ENCODE data around the gene RASSF5.
A peak's percentile ranks its signal among the peaks of the same experiment; 100 is the strongest.
"Not testable (repeated sequence)": the region's sequence is repeated elsewhere in the genome, so short reads cannot be mapped to it uniquely, and the experiment has no call there.

RASSF5 gene

GRCh38 chr1:206591226-206591625, 83.9 kb downstream of the RASSF5 start:
- no peak for DNase-seq

GRCh38 chr1:206591696-206592095, 84.4 kb downstream of the RASSF5 start:
- no peak for DNase-seq

GRCh38 chr1:206593351-206593925, 86.1 kb downstream of the RASSF5 start:
- DNase-seq = no peak

- DNase-seq = no peak
These were observed 88.4 kb downstream of the RASSF5 start for GRCh38 chr1:206595581-206596318.

GRCh38 chr1:206596319-206596666, 89.0 kb downstream of the RASSF5 start:
- DNase-seq = no peak

- DNase-seq = no peak
These were observed 93.2 kb downstream of the RASSF5 start for GRCh38 chr1:206600527-206600926.

- no peak for DNase-seq
These were observed 97.5 kb downstream of the RASSF5 start for GRCh38 chr1:206604861-206605260.

- no peak for DNase-seq
These were observed 99.5 kb downstream of the RASSF5 start for GRCh38 chr1:206606867-206607266.

- DNase-seq = no peak
These were observed 100.9 kb downstream of the RASSF5 start for GRCh38 chr1:206608108-206608698.

GRCh38 chr1:206609229-206609991, 102.1 kb downstream of the RASSF5 start:
- no peak for DNase-seq

GRCh38 chr1:206612129-206612876, 105.0 kb downstream of the RASSF5 start, which contains the start of gene EIF2D:
Gene EIF2D (minus strand): TSS chr1:206612465. CDS start chr1:206612342, 123 bp downstream.
- peak; percentile 96 for DNase-seq

GRCh38 chr1:206626396-206626795, 119.1 kb downstream of the RASSF5 start:
- not testable (repeated sequence) for DNase-seq

GRCh38 chr1:206628916-206629315, 121.6 kb downstream of the RASSF5 start:
- DNase-seq = no peak

GRCh38 chr1:206631085-206631509, 123.8 kb downstream of the RASSF5 start:
- peak; percentile 88 for DNase-seq

GRCh38 chr1:206633708-206634121, 126.4 kb downstream of the RASSF5 start:
- DNase-seq = no peak

GRCh38 chr1:206634365-206635079, 127.2 kb downstream of the RASSF5 start:
- DNase-seq = peak; percentile 83

GRCh38 chr1:206635080-206635977, 128.0 kb downstream of the RASSF5 start, which contains the start of gene DYRK3:
Gene DYRK3 (plus strand): TSS chr1:206635536. CDS start chr1:206635704, 168 bp downstream.
- DNase-seq = peak; percentile 97

- DNase-seq = no peak
These were observed 128.6 kb downstream of the RASSF5 start for GRCh38 chr1:206635978-206636345.

GRCh38 chr1:206636671-206637070, 129.3 kb downstream of the RASSF5 start:
- no peak for DNase-seq

- no peak for DNase-seq
These were observed 130.3 kb downstream of the RASSF5 start for GRCh38 chr1:206637605-206638004.
